ENCODE results near the gene STK25. TPM values are rescaled to one million over a fixed set of nuclear protein-coding genes. Genes with fewer than 3 reads are reported as not detected.

STK25 gene
- polyA plus RNA-seq, 2 of the 4 experiments (the other 2 are of a cell fraction): 101 to 138 TPM

DNA sequence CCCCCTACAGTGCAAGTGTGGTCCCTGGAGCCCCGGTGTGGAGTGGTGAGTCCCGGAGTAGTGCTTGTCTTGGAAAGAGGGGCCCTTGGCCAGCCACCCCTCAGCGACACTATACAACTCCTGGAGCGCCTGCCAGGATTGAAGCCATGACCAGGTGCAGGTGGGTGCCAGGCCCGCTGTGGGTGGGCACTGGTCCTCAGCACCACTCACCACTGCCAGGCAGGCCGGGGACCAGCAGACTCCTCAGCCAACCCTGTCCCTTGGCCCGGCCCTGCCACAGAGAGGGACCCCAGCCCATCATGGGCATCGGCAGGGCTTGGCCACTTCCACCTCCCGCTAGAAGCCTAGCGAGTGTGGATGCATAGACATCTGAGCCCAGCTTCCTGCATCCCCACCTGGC is 42.2 kb downstream of the STK25 start:
- whole genome bisulfite sequencing (ENCODE audit: missing lambda C conversion rate): 89% methylated on average over 6 of the region's 10 CpGs
- ChIA-PET CTCF (interaction anchor here (1.0 kb wide), 1 partner anchor 36 kb away, joined by 3 read pairs; no protein-coding TSS in a partner anchor), POLR2A (no interaction called here)

GRCh38 chr2:241465543-241465942 is 42.8 kb downstream of the STK25 start:
- DNase-seq (ENCODE audit: low read depth in 1 of 2, low spot score in 1 of 2) (no peak), FAIRE-seq (no peak), ATAC-seq (no peak)
- POLR2A ChIA-PET: no interaction called here
- H3K4me1 ChIP-seq: no peaks in the 10 kb centered on the region
- CTCF ChIA-PET: interaction anchor here (0.9 to 1.0 kb wide), 2 partner anchors 35 to 125 kb away, joined by 3 read pairs; no protein-coding TSS in a partner anchor
- H3K9me3 ChIP-seq: no peaks in the 10 kb centered on the region
- H3K4me2 ChIP-seq: no peak overlapping the region
- TF ChIP-seq CHD2 (IDR thresholded peaks at IDR 0.05; ENCODE audit: low read length, partially characterized antibody) (no peak), NR3C1 (IDR thresholded peaks at IDR 0.05) (no peak), HOXA7 (CRISPR knock-in tag; IDR thresholded peaks at IDR 0.05) (no peak), SREBF2 (IDR thresholded peaks at IDR 0.05) (no peak), EP300 (IDR thresholded peaks at IDR 0.05) (no peak), SMC3 (IDR thresholded peaks at IDR 0.05) (no peak), HOXB13 (CRISPR knock-in tag; IDR thresholded peaks at IDR 0.05; ENCODE audit: low read depth) (no peak), BCL3 (IDR thresholded peaks at IDR 0.05) (no peak), NFE2L2 (conservative IDR thresholded peaks at IDR 0.05; ENCODE audit: low read length) (no peak), CBX2 (IDR thresholded peaks at IDR 0.05; ENCODE audit: borderline replicate concordance, low read depth) (no peak), HOXB5 (CRISPR knock-in tag; IDR thresholded peaks at IDR 0.05) (no peak), JUN (IDR thresholded peaks at IDR 0.05) (no peak), TP53 (CRISPR knock-in tag; IDR thresholded peaks at IDR 0.05) (no peak), GATA3 (IDR thresholded peaks at IDR 0.05; ENCODE audit: borderline replicate concordance) (no peak), RNF2 (IDR thresholded peaks at IDR 0.05; ENCODE audit: borderline replicate concordance, low read depth) (no peak), PHF8 (IDR thresholded peaks at IDR 0.05; ENCODE audit: borderline replicate concordance, low read depth) (no peak), USF2 (IDR thresholded peaks at IDR 0.05) (no peak)
- TF ChIP-seq, protein P1, sequence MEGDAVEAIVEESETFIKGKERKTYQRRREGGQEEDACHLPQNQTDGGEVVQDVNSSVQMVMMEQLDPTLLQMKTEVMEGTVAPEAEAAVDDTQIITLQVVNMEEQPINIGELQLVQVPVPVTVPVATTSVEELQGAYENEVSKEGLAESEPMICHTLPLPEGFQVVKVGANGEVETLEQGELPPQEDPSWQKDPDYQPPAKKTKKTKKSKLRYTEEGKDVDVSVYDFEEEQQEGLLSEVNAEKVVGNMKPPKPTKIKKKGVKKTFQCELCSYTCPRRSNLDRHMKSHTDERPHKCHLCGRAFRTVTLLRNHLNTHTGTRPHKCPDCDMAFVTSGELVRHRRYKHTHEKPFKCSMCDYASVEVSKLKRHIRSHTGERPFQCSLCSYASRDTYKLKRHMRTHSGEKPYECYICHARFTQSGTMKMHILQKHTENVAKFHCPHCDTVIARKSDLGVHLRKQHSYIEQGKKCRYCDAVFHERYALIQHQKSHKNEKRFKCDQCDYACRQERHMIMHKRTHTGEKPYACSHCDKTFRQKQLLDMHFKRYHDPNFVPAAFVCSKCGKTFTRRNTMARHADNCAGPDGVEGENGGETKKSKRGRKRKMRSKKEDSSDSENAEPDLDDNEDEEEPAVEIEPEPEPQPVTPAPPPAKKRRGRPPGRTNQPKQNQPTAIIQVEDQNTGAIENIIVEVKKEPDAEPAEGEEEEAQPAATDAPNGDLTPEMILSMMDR (IDR thresholded peaks at IDR 0.05): no peak
- TF ChIP-seq, protein P2, sequence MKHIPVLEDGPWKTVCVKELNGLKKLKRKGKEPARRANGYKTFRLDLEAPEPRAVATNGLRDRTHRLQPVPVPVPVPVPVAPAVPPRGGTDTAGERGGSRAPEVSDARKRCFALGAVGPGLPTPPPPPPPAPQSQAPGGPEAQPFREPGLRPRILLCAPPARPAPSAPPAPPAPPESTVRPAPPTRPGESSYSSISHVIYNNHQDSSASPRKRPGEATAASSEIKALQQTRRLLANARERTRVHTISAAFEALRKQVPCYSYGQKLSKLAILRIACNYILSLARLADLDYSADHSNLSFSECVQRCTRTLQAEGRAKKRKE (CRISPR knock-in tag; IDR thresholded peaks at IDR 0.05; ENCODE audit: low read depth): no peak
- TF ChIP-seq, protein P3, sequence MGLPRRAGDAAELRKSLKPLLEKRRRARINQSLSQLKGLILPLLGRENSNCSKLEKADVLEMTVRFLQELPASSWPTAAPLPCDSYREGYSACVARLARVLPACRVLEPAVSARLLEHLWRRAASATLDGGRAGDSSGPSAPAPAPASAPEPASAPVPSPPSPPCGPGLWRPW (IDR thresholded peaks at IDR 0.05): no peak
- WGBS (ENCODE audit: missing lambda C conversion rate): 69% methylated on average over 12 of the region's 12 CpGs
- H3K27ac ChIP-seq: no peak overlapping the region
- H3K4me3 ChIP-seq: no peak overlapping the region

More for the DNA sequence above, 42.2 kb downstream of the STK25 start:
- Histone ChIP-seq H3K4me3 (no peak overlapping the region), H3K4me2 (no peak overlapping the region), H3K27ac (no peak overlapping the region), H3K9me3 (no peaks in the 10 kb centered on the region), H3K4me1 (no peaks in the 10 kb centered on the region)
- ATAC-seq: no peak
- DNase-seq (ENCODE audit: low read depth in 1 of 2, low spot score in 1 of 2): no peak
- FAIRE-seq: no peak
- TF ChIP-seq FOSB (CRISPR knock-in tag; IDR thresholded peaks at IDR 0.05) (no peak), EHMT2 (IDR thresholded peaks at IDR 0.05; ENCODE audit: low read depth) (no peak), HMGXB4 (CRISPR knock-in tag; IDR thresholded peaks at IDR 0.05; ENCODE audit: borderline replicate concordance) (no peak), SREBF2 (IDR thresholded peaks at IDR 0.05) (no peak), CBX2 (IDR thresholded peaks at IDR 0.05; ENCODE audit: borderline replicate concordance, low read depth) (no peak)
- TF ChIP-seq, protein P2 (CRISPR knock-in tag; IDR thresholded peaks at IDR 0.05; ENCODE audit: low read depth): no peak

All from A549 (cell line).